Trophoblast cell (in vitro differentiated cells and primary cell): ENCODE results near the gene DUSP3.
A peak's percentile ranks its signal among the peaks of the same experiment; 100 is the strongest.

Experiments used
- DNase-seq, 2 donors: peaks; one replicate each; pipeline ENCODE4 v3.0.0-alpha.2; 2016
- H2AFZ ChIP-seq: 2 replicates; pipeline ENCODE4 v1.6.1; 2013; ENCODE audit warnings: low read length, moderate library complexity, mild to moderate bottlenecking; ENCODE audit not compliant: insufficient read depth, poor library complexity
- H2AK5ac ChIP-seq: 2 replicates; pipeline ENCODE4 v1.6.1; 2013; ENCODE audit warnings: mild to moderate bottlenecking, low read length
- H2BK120ac ChIP-seq: 2 replicates; pipeline ENCODE4 v1.6.1; 2013; ENCODE audit warnings: low read length, mild to moderate bottlenecking, moderate library complexity; ENCODE audit not compliant: insufficient read depth, poor library complexity
- H2BK12ac ChIP-seq: 2 replicates; pipeline ENCODE4 v1.6.1; 2013; ENCODE audit warnings: mild to moderate bottlenecking, low read length, moderate library complexity
- H2BK5ac ChIP-seq: 2 replicates; pipeline ENCODE4 v1.6.1; 2013; ENCODE audit warnings: low read length, low read depth, moderate library complexity, mild to moderate bottlenecking; ENCODE audit not compliant: poor library complexity
- H3K14ac ChIP-seq: 2 replicates; pipeline ENCODE4 v1.6.1; 2013; ENCODE audit warnings: mild to moderate bottlenecking, low read length
- H3K18ac ChIP-seq: 2 replicates; pipeline ENCODE4 v1.6.1; 2013; ENCODE audit warnings: mild to moderate bottlenecking, low read length
- H3K23ac ChIP-seq: 2 replicates; pipeline ENCODE4 v1.6.1; 2013; ENCODE audit warnings: low read length
- H3K27ac ChIP-seq: 2 replicates; pipeline ENCODE4 v1.5.1; 2013; ENCODE audit warnings: low read depth, mild to moderate bottlenecking, inconsistent platforms, low read length, moderate library complexity
- H3K27me3 ChIP-seq: 2 replicates; pipeline ENCODE4 v1.6.1; 2013; ENCODE audit warnings: inconsistent platforms, mild to moderate bottlenecking, low read length, moderate library complexity; ENCODE audit not compliant: insufficient read depth
- H3K36me3 ChIP-seq, 2 experiments: 1 replicate in 1 of 2; 2 replicates in 1 of 2; pipeline ENCODE4 v1.6.1; 2013; ENCODE audit warnings: low read length in 2 of 2, mild to moderate bottlenecking in 2 of 2, moderate library complexity in 1 of 2; ENCODE audit not compliant: insufficient read depth in 2 of 2, control insufficient read depth in 1 of 2
- H3K4ac ChIP-seq: 2 replicates; pipeline ENCODE4 v1.6.1; 2013; ENCODE audit warnings: low read depth, mild to moderate bottlenecking, low read length, moderate library complexity
- H3K4me1 ChIP-seq, 2 experiments: 1 replicate in 1 of 2; 2 replicates in 1 of 2; pipeline ENCODE4 v1.6.1; 2013; ENCODE audit warnings: low read length in 2 of 2, mild to moderate bottlenecking in 2 of 2, moderate library complexity in 1 of 2; ENCODE audit not compliant: insufficient read depth in 2 of 2, control insufficient read depth in 1 of 2
- H3K4me2 ChIP-seq: 2 replicates; pipeline ENCODE4 v1.6.1; 2013; ENCODE audit warnings: inconsistent platforms, mild to moderate bottlenecking, low read length, moderate library complexity
- H3K4me3 ChIP-seq: 2 replicates; pipeline ENCODE4 v1.5.1; 2013; ENCODE audit warnings: mild to moderate bottlenecking, low read depth, low read length, inconsistent platforms
- H3K79me1 ChIP-seq: one replicate; pipeline ENCODE4 v1.6.1; 2013; ENCODE audit warnings: low read length
- H3K79me2 ChIP-seq: 2 replicates; pipeline ENCODE4 v1.6.1; 2013; ENCODE audit warnings: low read length, mild to moderate bottlenecking; ENCODE audit not compliant: control insufficient read depth, insufficient read depth, poor library complexity
- H3K9ac ChIP-seq: 2 replicates; pipeline ENCODE4 v1.6.1; 2013; ENCODE audit warnings: mild to moderate bottlenecking, low read length
- H3K9me3 ChIP-seq: 2 replicates; pipeline ENCODE4 v1.6.1; 2013; ENCODE audit warnings: low read depth, mild to moderate bottlenecking, control low read depth, inconsistent platforms, low read length; ENCODE audit not compliant: insufficient read depth
- H4K12ac ChIP-seq: 2 replicates; pipeline ENCODE4 v1.6.1; 2013; ENCODE audit warnings: low read depth, mild to moderate bottlenecking, low read length, moderate library complexity
- H4K8ac ChIP-seq: 2 replicates; pipeline ENCODE4 v1.6.1; 2013; ENCODE audit warnings: low read depth, mild to moderate bottlenecking, low read length, moderate library complexity
- H4K91ac ChIP-seq: one replicate; pipeline ENCODE4 v1.6.1; 2013; ENCODE audit warnings: low read depth, mild to moderate bottlenecking, low read length, moderate library complexity
- WGBS: extraction: QIAGEN DNeasy Blood & Tissue Kit; methylation state at CpG from one replicate; pipeline ENCODE4 v1.1.7; 2013; ENCODE audit warnings: missing lambda C conversion rate; ENCODE audit not compliant: insufficient read length, insufficient coverage; ENCODE audit errors: extremely low coverage; 5-methylcytosine and 5-hydroxymethylcytosine counted together

Gene DUSP3

DNA sequence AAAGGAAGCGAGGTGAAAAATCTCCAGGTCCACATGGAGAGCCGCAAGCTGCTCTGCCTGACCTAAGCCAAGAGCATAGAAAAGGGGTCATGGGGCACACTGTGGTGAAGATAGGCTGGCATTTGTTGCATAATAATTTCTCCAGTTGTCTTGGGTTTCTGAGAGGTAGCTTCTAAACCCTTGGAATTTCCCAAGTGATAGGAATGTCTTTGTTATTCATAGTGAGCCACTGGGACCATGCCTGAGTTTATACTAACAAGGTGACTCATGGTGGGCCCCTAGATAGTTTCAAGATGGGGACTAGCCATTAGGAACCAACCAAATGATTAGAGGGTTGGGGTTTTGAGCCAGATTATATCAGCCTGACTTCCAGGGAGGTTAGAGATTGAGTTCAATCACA lies 45.8 kb downstream of the DUSP3 start:
- no peak overlapping the region for H3K4ac ChIP-seq
- DNase-seq: peak in 1 of 2 donors; percentile 23
- H2AK5ac ChIP-seq: no peak overlapping the region
- no CpG with 5 or more reads among the region's 2 CpGs for WGBS
- no peak overlapping the region for H2AFZ ChIP-seq
- H3K9me3 ChIP-seq: no peaks in the 10 kb centered on the region
- no peak overlapping the region for H3K9ac ChIP-seq
- H4K12ac ChIP-seq: no peak overlapping the region
- H3K4me2 ChIP-seq: no peak overlapping the region
- H2BK5ac ChIP-seq: no peak overlapping the region
- H3K14ac ChIP-seq: no peak overlapping the region
- no peaks in the 10 kb centered on the region for H3K36me3 ChIP-seq
- H3K4me1 ChIP-seq: no peaks in the 10 kb centered on the region
- no peak overlapping the region for H4K8ac ChIP-seq
- H3K79me1 ChIP-seq: no peaks in the 10 kb centered on the region
- H2BK12ac ChIP-seq: no peak overlapping the region
- no peaks in the 10 kb centered on the region for H3K79me2 ChIP-seq
- no peak overlapping the region for H3K4me3 ChIP-seq
- H3K27ac ChIP-seq: no peak overlapping the region
- H3K27me3 ChIP-seq: no peaks in the 10 kb centered on the region
- no peak overlapping the region for H3K23ac ChIP-seq
- H2BK120ac ChIP-seq: no peak overlapping the region
- H4K91ac ChIP-seq: no peak overlapping the region
- no peak overlapping the region for H3K18ac ChIP-seq

DNA sequence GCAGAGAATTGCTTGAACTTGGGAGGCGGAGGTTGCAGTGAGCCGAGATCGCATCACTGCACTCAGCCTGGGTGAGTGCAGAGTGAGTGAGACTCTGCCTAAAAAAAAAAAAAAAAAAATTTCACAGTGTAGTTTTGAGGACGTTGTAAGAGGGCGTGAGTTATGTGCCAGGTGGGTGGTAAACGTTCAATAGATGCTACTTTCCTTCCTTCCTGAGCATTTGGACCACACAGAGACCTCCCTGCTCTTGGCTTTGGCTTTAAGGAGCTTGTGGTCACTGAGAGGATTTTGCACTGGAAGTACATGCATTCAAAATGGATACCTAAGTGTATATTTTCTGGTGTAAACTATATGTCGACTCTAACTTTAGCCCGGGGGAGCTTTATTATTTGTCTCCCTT lies 50.7 kb downstream of the DUSP3 start:
- Histone ChIP-seq H3K9me3 (no peaks in the 10 kb centered on the region), H3K4me3 (no peak overlapping the region), H3K14ac (no peak overlapping the region), H3K79me1 (no peaks in the 10 kb centered on the region), H3K4me1 (no peaks in the 10 kb centered on the region), H4K12ac (no peak overlapping the region), H3K79me2 (no peaks in the 10 kb centered on the region), H3K27me3 (no peaks in the 10 kb centered on the region), H3K4me2 (no peak overlapping the region), H3K4ac (no peak overlapping the region), H2BK12ac (no peak overlapping the region), H3K36me3 (no peaks in the 10 kb centered on the region), H3K18ac (no peak overlapping the region), H3K9ac (no peak overlapping the region), H2AK5ac (no peak overlapping the region), H2AFZ (no peak overlapping the region), H2BK120ac (no peak overlapping the region), H4K91ac (no peak overlapping the region), H3K23ac (no peak overlapping the region), H2BK5ac (no peak overlapping the region), H3K27ac (no peak overlapping the region), H4K8ac (no peak overlapping the region)
- no peak for DNase-seq
- WGBS: no CpG with 5 or more reads among the region's 8 CpGs

DNA sequence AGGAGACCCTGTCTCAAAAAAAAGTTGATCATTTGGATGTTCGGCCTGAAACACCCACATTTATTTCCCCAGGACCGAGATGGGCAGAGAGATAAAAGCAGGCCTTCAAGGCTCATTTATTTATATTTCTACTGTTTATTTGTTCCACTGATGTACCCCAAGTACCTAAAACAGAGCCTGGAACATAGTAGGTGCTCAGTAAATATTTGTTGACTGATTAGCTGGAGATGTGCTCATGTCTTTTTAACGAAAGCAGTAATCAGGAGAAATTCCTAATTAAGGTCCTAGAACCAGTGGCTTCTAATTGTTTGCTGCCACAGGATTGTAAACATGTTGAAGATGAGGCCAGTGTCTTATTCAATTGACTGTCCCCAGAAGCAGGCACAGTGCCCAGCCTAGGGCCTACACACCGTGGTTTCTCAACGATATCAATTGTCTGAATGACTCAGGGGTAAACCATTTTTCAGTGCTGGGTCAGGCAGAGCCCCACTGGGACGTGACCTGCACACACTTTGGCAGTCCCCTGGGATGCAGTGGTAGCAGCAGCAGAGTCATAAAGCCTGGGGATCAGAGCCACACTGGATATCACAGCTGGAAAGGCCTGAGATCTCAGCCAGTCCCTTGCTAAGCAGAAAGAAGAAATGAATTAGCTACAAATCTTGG lies 54.9 kb downstream of the DUSP3 start:
- WGBS: no CpG with 5 or more reads among the region's 6 CpGs
- H3K27ac ChIP-seq: no peak overlapping the region

DNA sequence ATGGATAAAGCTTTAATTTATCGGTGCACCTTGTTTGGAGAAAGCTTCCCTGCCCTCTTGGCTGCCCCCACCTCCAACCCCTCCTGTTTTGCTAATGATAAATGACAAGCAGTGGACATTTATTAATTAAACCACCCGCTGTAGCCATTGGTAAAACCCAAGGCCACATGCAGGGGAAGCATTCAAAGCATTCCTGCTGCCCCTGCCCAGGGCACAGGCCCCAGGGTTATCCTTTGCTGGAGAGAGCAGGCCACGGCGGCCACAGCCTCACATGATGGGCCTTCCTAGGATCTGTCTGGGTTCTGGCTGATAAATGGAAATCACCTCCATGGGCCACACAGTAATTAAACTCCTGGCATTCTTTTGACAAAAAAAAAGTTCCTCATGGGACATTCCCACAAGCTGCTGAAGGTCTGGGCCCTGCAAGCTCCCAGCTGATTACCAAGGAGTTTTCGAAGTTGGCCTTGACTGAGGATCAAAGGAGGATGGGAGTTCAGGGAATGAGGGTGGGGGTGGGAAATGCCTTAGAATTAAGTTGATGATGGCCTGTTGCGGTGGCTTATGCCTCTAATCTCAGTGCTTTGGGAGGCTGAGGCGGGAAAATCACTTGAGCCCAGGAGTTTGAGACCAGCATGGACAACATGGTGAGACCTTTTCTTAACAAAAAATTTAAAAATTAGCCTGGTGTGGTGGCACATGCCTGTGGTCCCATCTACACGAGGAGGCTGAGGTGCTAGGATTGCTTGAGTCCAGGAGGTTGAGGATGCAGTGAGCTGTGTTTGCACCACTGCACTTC lies 55.7 kb downstream of the DUSP3 start:
- Histone ChIP-seq H3K36me3 (no peaks in the 10 kb centered on the region), H4K91ac (no peak overlapping the region), H3K27me3 (no peaks in the 10 kb centered on the region), H3K79me1 (peaks cover 5% of the 10 kb centered on the region), H3K23ac (no peak overlapping the region), H4K12ac (no peak overlapping the region), H3K14ac (no peak overlapping the region), H4K8ac (no peak overlapping the region), H3K4me3 (no peak overlapping the region), H2BK120ac (no peak overlapping the region), H3K4ac (no peak overlapping the region), H3K4me1 (peaks cover 6 to 7% of the 10 kb centered on the region in 2 experiments), H3K9ac (no peak overlapping the region), H3K79me2 (peaks cover 4% of the 10 kb centered on the region), H2BK5ac (no peak overlapping the region), H3K9me3 (no peaks in the 10 kb centered on the region), H3K18ac (no peak overlapping the region), H3K27ac (no peak overlapping the region), H2AFZ (no peak overlapping the region), H3K4me2 (no peak overlapping the region), H2AK5ac (no peak overlapping the region), H2BK12ac (no peak overlapping the region)
- WGBS: no CpG with 5 or more reads among the region's 8 CpGs
- no peak for DNase-seq

More for the DNA sequence above, 54.9 kb downstream of the DUSP3 start:
- H3K9ac ChIP-seq: no peak overlapping the region
- H2BK120ac ChIP-seq: no peak overlapping the region
- no peak overlapping the region for H3K4ac ChIP-seq
- peak in 1 of 2 donors; percentile 19 for DNase-seq
- no peak overlapping the region for H3K14ac ChIP-seq
- H2BK5ac ChIP-seq: no peak overlapping the region
- H4K12ac ChIP-seq: no peak overlapping the region
- H3K4me3 ChIP-seq: no peak overlapping the region
- H3K79me1 ChIP-seq: peaks cover 5% of the 10 kb centered on the region
- H3K27me3 ChIP-seq: no peaks in the 10 kb centered on the region
- peaks cover 4% of the 10 kb centered on the region for H3K79me2 ChIP-seq
- H3K9me3 ChIP-seq: no peaks in the 10 kb centered on the region
- no peak overlapping the region for H4K91ac ChIP-seq
- peaks cover 6 to 7% of the 10 kb centered on the region in 2 experiments for H3K4me1 ChIP-seq
- no peak overlapping the region for H3K23ac ChIP-seq
- no peak overlapping the region for H2AK5ac ChIP-seq
- H3K4me2 ChIP-seq: no peak overlapping the region
- H3K36me3 ChIP-seq: no peaks in the 10 kb centered on the region
- no peak overlapping the region for H2BK12ac ChIP-seq
- no peak overlapping the region for H4K8ac ChIP-seq
- H2AFZ ChIP-seq: no peak overlapping the region
- no peak overlapping the region for H3K18ac ChIP-seq
